Natural killer cell treated with Interleukin-12 subunit alpha and Interleukin-12 subunit beta and Interleukin-15 and Interleukin-18, amount 100 ng/mL, for 72 hours (primary cell): ENCODE results near the gene MESP2. TPM values are rescaled to one million over a fixed set of nuclear protein-coding genes. Genes with fewer than 3 reads are reported as not detected.

Experiments used
- ATAC-seq, 2 donors: fragments of 150-1000 bp; cut with Tn5 transposase in 1 of 2; sonication (Bioruptor Pico), chemical (Tn5 transposase) in 1 of 2; 2 replicates each; pipeline ENCODE4 v1.10.0; 2021
- DNase-seq: peaks from one replicate; pipeline ENCODE4 v3.0.0; 2022; ENCODE audit warnings: low spot score
- H3K27ac Mint-ChIP-seq, 2 donors: 1 replicate in 1 of 2; 2 replicates in 1 of 2; pipeline ENCODE4 v1.8.0; 2022; ENCODE audit warnings: mixed read lengths in 2 of 2, mild to moderate bottlenecking in 1 of 2, moderate library complexity in 1 of 2
- H3K27me3 Mint-ChIP-seq, 2 donors: 1 replicate in 1 of 2; 2 replicates in 1 of 2; pipeline ENCODE4 v1.8.0; 2022; ENCODE audit warnings: mixed read lengths in 2 of 2
- H3K36me3 Mint-ChIP-seq: one replicate; pipeline ENCODE4 v1.8.0; 2022; ENCODE audit warnings: mixed read lengths
- H3K4me1 Mint-ChIP-seq, 2 donors: 1 replicate in 1 of 2; 2 replicates in 1 of 2; pipeline ENCODE4 v1.8.0; 2022; ENCODE audit warnings: low read depth in 2 of 2, mixed read lengths in 2 of 2, mild to moderate bottlenecking in 1 of 2
- H3K4me3 Mint-ChIP-seq: one replicate; pipeline ENCODE4 v1.8.0; 2022; ENCODE audit warnings: mixed read lengths
- H3K9me3 Mint-ChIP-seq: 2 replicates; pipeline ENCODE4 v1.8.0; 2022; ENCODE audit warnings: mixed read lengths
- total RNA-seq, 2 donors: library from RNA; stranded (reverse); gene quantifications; one replicate each; pipeline ENCODE4 v1.2.3, GENCODE V29; 2022

Gene MESP2
- total RNA-seq: not detected

- Mint-ChIP-seq H3K27ac (no peak within 1 kb of the TSS), H3K4me3 (peak within 1 kb of the TSS; percentile 56), H3K4me1 (peaks cover 0 to 7% of the 10 kb centered on the region in 2 donors), H3K9me3 (no peaks in the 10 kb centered on the region), H3K36me3 (no peaks in the 10 kb centered on the region), H3K27me3 (peaks cover 9% of the 10 kb centered on the region in 2 donors)
- ATAC-seq (peak; percentile 82 to 90), DNase-seq (peak; percentile 76)
Measured at GRCh38 chr15:89776274-89777072, at the start of gene MESP2. MESP2 (plus strand) TSS chr15:89776332; CDS start chr15:89776358, 26 bp downstream.

GRCh38 chr15:89728254-89728653 lies 47.9 kb upstream of the MESP2 start:
- ATAC-seq (no peak), DNase-seq (no peak)
- H3K4me1 Mint-ChIP-seq: no peaks in the 10 kb centered on the region
- H3K36me3 Mint-ChIP-seq: no peaks in the 10 kb centered on the region
- no peak overlapping the region for H3K4me3 Mint-ChIP-seq
- peaks cover 0 to 2% of the 10 kb centered on the region in 2 donors for H3K27me3 Mint-ChIP-seq
- H3K27ac Mint-ChIP-seq: no peak overlapping the region
- H3K9me3 Mint-ChIP-seq: no peaks in the 10 kb centered on the region

- no peak overlapping the region for H3K4me3 Mint-ChIP-seq
- DNase-seq: no peak
- no peaks in the 10 kb centered on the region for H3K4me1 Mint-ChIP-seq
- H3K36me3 Mint-ChIP-seq: no peaks in the 10 kb centered on the region
- peak; percentile 11 to 52 for ATAC-seq
- H3K27ac Mint-ChIP-seq: no peak overlapping the region
- peaks cover 12% of the 10 kb centered on the region in 2 donors for H3K27me3 Mint-ChIP-seq
- H3K9me3 Mint-ChIP-seq: no peaks in the 10 kb centered on the region
Measured at GRCh38 chr15:89731275-89731674, 44.9 kb upstream of the MESP2 start.

DNA sequence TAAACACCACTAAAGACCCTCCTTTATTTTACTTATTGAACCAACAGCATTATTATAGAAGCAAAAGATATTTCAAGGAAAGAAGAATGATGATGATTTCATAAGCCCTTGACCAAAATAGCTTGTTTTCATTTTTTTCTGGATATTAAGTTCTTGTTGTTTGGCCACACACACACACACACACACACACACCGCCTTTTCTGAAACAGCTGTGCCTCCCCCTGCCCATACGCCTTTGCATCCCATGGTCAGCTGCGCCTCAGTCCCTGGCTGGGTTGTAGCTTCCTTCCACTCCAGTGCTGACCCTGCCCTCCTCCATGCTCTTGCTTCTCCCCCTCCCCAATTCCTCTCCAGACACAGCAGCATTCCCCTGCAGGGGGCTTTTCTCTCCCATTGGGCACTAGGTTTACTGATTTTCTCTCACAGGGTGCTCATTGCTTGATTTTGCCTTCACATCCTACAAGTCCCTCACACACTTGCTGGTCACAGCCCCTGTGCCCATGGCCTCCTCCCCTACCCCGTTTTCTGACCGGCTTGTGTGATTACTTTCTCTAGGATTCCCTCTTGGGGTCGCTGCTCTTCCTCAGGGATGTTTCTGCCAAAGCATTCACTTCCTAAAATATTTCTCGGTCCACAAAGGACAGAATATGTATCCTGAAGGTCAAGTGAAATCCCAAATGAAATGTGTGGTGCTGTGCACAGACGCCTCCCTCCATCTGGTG lies 43.5 kb upstream of the MESP2 start:
- ATAC-seq (no peak), DNase-seq (no peak)
- Mint-ChIP-seq H3K4me1 (no peaks in the 10 kb centered on the region), H3K27ac (no peak overlapping the region), H3K9me3 (no peaks in the 10 kb centered on the region), H3K27me3 (peaks cover 14 to 18% of the 10 kb centered on the region in 2 donors), H3K36me3 (no peaks in the 10 kb centered on the region), H3K4me3 (no peak overlapping the region)

GRCh38 chr15:89735773-89736172 lies 40.4 kb upstream of the MESP2 start:
- H3K27ac Mint-ChIP-seq: no peak overlapping the region
- H3K4me1 Mint-ChIP-seq: no peaks in the 10 kb centered on the region
- no peaks in the 10 kb centered on the region for H3K9me3 Mint-ChIP-seq
- H3K27me3 Mint-ChIP-seq: peaks cover 17 to 18% of the 10 kb centered on the region in 2 donors
- ATAC-seq (no peak), DNase-seq (no peak)
- no peak overlapping the region for H3K4me3 Mint-ChIP-seq
- H3K36me3 Mint-ChIP-seq: no peaks in the 10 kb centered on the region

- H3K4me1 Mint-ChIP-seq: no peaks in the 10 kb centered on the region
- no peaks in the 10 kb centered on the region for H3K36me3 Mint-ChIP-seq
- ATAC-seq (peak; percentile 75 to 76), DNase-seq (no peak)
- H3K27ac Mint-ChIP-seq: no peak overlapping the region
- H3K27me3 Mint-ChIP-seq: peaks cover 10 to 14% of the 10 kb centered on the region in 2 donors
- no peaks in the 10 kb centered on the region for H3K9me3 Mint-ChIP-seq
- H3K4me3 Mint-ChIP-seq: no peak overlapping the region
Measured at GRCh38 chr15:89740137-89740536, 36.0 kb upstream of the MESP2 start.

DNA sequence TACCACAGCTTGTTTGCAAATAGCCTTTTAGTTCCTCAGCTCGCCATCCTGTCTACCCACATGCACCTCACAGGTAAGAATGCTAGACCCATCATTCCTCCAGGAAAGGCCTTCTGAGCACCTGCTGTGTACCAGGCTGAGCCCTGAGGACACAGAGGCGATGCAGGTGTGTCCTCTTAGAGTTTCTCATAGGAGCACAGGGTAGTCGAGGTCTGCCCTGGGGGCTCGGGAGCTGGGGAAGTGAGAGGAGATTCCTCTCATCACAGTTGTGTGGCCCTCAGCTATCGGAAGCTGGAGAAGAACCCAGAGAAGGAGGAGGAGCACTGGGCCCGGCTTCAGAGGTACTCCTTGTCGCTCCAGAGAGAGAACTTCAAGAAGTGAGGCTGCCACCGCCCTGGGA lies 33.1 kb upstream of the MESP2 start:
- Mint-ChIP-seq H3K27me3 (peaks cover 0 to 3% of the 10 kb centered on the region in 2 donors), H3K36me3 (no peaks in the 10 kb centered on the region), H3K4me1 (no peaks in the 10 kb centered on the region), H3K9me3 (no peaks in the 10 kb centered on the region), H3K27ac (no peak overlapping the region), H3K4me3 (no peak overlapping the region)
- ATAC-seq (no peak), DNase-seq (no peak)

- H3K4me1 Mint-ChIP-seq: no peaks in the 10 kb centered on the region
- no peaks in the 10 kb centered on the region for H3K9me3 Mint-ChIP-seq
- H3K36me3 Mint-ChIP-seq: no peaks in the 10 kb centered on the region
- DNase-seq: no peak
- no peak for ATAC-seq
- peaks cover 0 to 3% of the 10 kb centered on the region in 2 donors for H3K27me3 Mint-ChIP-seq
- H3K27ac Mint-ChIP-seq: no peak overlapping the region
- H3K4me3 Mint-ChIP-seq: no peak overlapping the region
Measured at GRCh38 chr15:89743594-89743993, 32.5 kb upstream of the MESP2 start.

DNA sequence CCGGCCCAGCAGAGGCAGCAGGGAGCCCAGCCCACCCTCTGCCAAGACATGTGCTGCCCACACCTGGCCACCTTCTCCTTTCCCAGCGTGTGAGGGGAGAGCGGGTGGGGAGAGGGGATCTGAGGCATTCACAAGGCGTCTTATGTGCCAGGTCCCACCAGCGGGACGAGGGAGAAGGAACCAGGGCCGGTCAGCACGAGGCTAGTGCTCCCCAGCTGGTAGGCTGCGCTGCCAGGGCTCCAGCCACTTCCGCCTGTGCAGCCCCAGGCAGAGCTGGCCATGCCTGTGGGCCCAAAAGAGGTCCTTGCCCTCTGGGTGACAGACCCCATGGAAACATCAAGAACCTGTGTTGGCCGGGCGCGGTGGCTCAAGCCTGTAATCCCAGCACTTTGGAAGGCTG lies 31.0 kb upstream of the MESP2 start:
- no peak overlapping the region for H3K27ac Mint-ChIP-seq
- no peak for ATAC-seq
- H3K4me1 Mint-ChIP-seq: peaks cover 0 to 2% of the 10 kb centered on the region in 2 donors
- no peaks in the 10 kb centered on the region for H3K36me3 Mint-ChIP-seq
- H3K4me3 Mint-ChIP-seq: no peak overlapping the region
- DNase-seq: no peak
- no peaks in the 10 kb centered on the region for H3K9me3 Mint-ChIP-seq
- H3K27me3 Mint-ChIP-seq: no peaks in the 10 kb centered on the region

DNA sequence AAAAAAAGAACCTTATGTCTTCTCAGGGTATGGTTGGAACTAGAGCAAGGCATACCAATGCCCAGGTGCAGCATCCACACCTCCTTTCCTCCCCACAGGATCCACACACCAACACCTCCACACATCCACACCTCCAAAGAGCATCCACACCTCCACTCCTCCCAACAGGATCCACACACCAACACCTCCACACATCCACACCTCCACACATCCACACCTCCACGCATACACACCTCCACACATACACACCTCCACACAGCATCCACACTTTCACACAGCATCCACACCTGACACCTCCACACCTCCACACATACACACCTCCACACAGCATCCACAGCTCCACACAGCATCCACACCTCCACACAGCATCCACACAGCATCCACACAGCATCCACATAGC lies 30.4 kb upstream of the MESP2 start:
- no peaks in the 10 kb centered on the region for H3K27me3 Mint-ChIP-seq
- no peak for DNase-seq
- peaks cover 0 to 2% of the 10 kb centered on the region in 2 donors for H3K4me1 Mint-ChIP-seq
- no peak for ATAC-seq
- no peak overlapping the region for H3K4me3 Mint-ChIP-seq
- no peaks in the 10 kb centered on the region for H3K36me3 Mint-ChIP-seq
- H3K27ac Mint-ChIP-seq: no peak overlapping the region
- no peaks in the 10 kb centered on the region for H3K9me3 Mint-ChIP-seq

GRCh38 chr15:89746386-89746780 lies 29.7 kb upstream of the MESP2 start:
- H3K4me3 Mint-ChIP-seq: no peak overlapping the region
- peaks cover 0 to 2% of the 10 kb centered on the region in 2 donors for H3K4me1 Mint-ChIP-seq
- H3K36me3 Mint-ChIP-seq: no peaks in the 10 kb centered on the region
- H3K27me3 Mint-ChIP-seq: no peaks in the 10 kb centered on the region
- no peak overlapping the region for H3K27ac Mint-ChIP-seq
- H3K9me3 Mint-ChIP-seq: no peaks in the 10 kb centered on the region
- DNase-seq (no peak), ATAC-seq (no peak)

GRCh38 chr15:89747708-89748682 lies 28.1 kb upstream of the MESP2 start:
- H3K36me3 Mint-ChIP-seq: no peaks in the 10 kb centered on the region
- DNase-seq (no peak), ATAC-seq (no peak)
- H3K27ac Mint-ChIP-seq: no peak overlapping the region
- peak overlapping the region; percentile 0 for H3K4me3 Mint-ChIP-seq
- H3K27me3 Mint-ChIP-seq: no peaks in the 10 kb centered on the region
- H3K9me3 Mint-ChIP-seq: no peaks in the 10 kb centered on the region
- peaks cover 0 to 2% of the 10 kb centered on the region in 2 donors for H3K4me1 Mint-ChIP-seq

GRCh38 chr15:89749054-89749453 lies 27.1 kb upstream of the MESP2 start:
- no peak for ATAC-seq
- no peaks in the 10 kb centered on the region for H3K36me3 Mint-ChIP-seq
- no peaks in the 10 kb centered on the region for H3K9me3 Mint-ChIP-seq
- no peak for DNase-seq
- H3K4me1 Mint-ChIP-seq: peaks cover 0 to 2% of the 10 kb centered on the region in 2 donors
- no peak overlapping the region for H3K27ac Mint-ChIP-seq
- no peaks in the 10 kb centered on the region for H3K27me3 Mint-ChIP-seq
- peak overlapping the region; percentile 83 for H3K4me3 Mint-ChIP-seq
